Small intestine (tissue), 16 donors: Measurements from ENCODE around the gene QKI. TPM values are rescaled to one million over a fixed set of nuclear protein-coding genes. Genes with fewer than 3 reads are reported as not detected.

Experiments
- DNase-seq, 2 donors: peaks; one replicate each; pipeline versions ENCODE4 v3.0.0 to v3.0.0-alpha.2; 2013
- FAIRE-seq: peaks from 2 replicates; lab custom pipeline; 2012; peaks lifted over from hg19 to GRCh38; lab: Jason Lieb, UNC
- H3K27ac ChIP-seq, 3 donors: one replicate each; pipeline ENCODE4 v1.5.1; 2013; ENCODE audit warnings: low read length in 2 of 3, mild to moderate bottlenecking in 2 of 3, control low read depth in 1 of 3, inconsistent platforms in 1 of 3, low read depth in 1 of 3, moderate library complexity in 1 of 3
- H3K27me3 ChIP-seq, 3 donors: one replicate each; pipeline ENCODE4 v1.6.1; 2013; ENCODE audit warnings: low read length in 3 of 3, inconsistent platforms in 1 of 3; ENCODE audit not compliant: control insufficient read depth in 3 of 3, insufficient read depth in 3 of 3
- H3K36me3 ChIP-seq, 3 donors: one replicate each; pipeline ENCODE4 v1.6.1; 2013; ENCODE audit warnings: low read length in 3 of 3, inconsistent platforms in 1 of 3, low read depth in 1 of 3, mild to moderate bottlenecking in 1 of 3, moderate library complexity in 1 of 3; ENCODE audit not compliant: control insufficient read depth in 3 of 3, insufficient read depth in 2 of 3
- H3K4me1 ChIP-seq, 3 donors: one replicate each; pipeline ENCODE4 v1.6.1; 2013; ENCODE audit warnings: low read length in 2 of 3, inconsistent platforms in 1 of 3, low read depth in 1 of 3, mild to moderate bottlenecking in 1 of 3, moderate library complexity in 1 of 3; ENCODE audit not compliant: control insufficient read depth in 3 of 3, insufficient read depth in 2 of 3
- H3K4me3 ChIP-seq, 3 donors: one replicate each; pipeline ENCODE4 v1.5.1; 2013; ENCODE audit warnings: low read length in 3 of 3, control low read depth in 1 of 3, inconsistent platforms in 1 of 3, low read depth in 1 of 3, mild to moderate bottlenecking in 1 of 3, moderate library complexity in 1 of 3
- H3K9me3 ChIP-seq, 2 donors: one replicate each; pipeline ENCODE4 v1.6.1; 2013; ENCODE audit warnings: low read depth in 1 of 2, low read length in 1 of 2; ENCODE audit not compliant: control insufficient read depth in 2 of 2, insufficient read depth in 1 of 2
- WGBS, 3 donors: extraction: QIAGEN DNeasy Blood & Tissue Kit; methylation state at CpG; one replicate each; pipeline ENCODE4 v1.1.7; 2013; 5-methylcytosine and 5-hydroxymethylcytosine counted together
- long read RNA-seq, 10 donors: transcript quantifications; one replicate each; lab custom pipeline, GENCODE V29; 2026
- polyA plus RNA-seq, 4 donors: library from polyadenylated mRNA; stranded (reverse) in 3 of 4; unstranded in 1 of 4; fragments of 200-250 nt in 3 of 4; fragments of 120-200 nt in 1 of 4; gene quantifications; one replicate each; pipeline versions ENCODE4 v1.2.1 to v1.2.3, GENCODE V29; 2013
- donor health status: healthy with polysubstance abuse.
- donor health status: control.
- donor health status: control.
- donor health status: Bipolar disorder and iron deficiency.
- donor health status: healthy.

The QKI gene
- 10 to 100 TPM in 3 of 4 donors, 1 to 10 TPM in 1; 2.5 to 18.9 (median 13.7) TPM for polyA plus RNA-seq
- long read RNA-seq, donor 1, full-length matches to known transcripts, result 12 of 12 reads
- long read RNA-seq, donor 1, partial matches to known transcripts, result 0 of 12 reads
- long read RNA-seq, donor 1, other reads (novel, unspliced or antisense), result 0 of 12 reads
- long read RNA-seq, donor 2, full-length matches to known transcripts, result 1 of 1 reads
- long read RNA-seq, donor 2, partial matches to known transcripts, result 0 of 1 reads
- long read RNA-seq, donor 2, other reads (novel, unspliced or antisense), result 0 of 1 reads
- long read RNA-seq, donor 3, full-length matches to known transcripts, result 9 of 14 reads
- long read RNA-seq, donor 3, partial matches to known transcripts, result 5 of 14 reads
- long read RNA-seq, donor 3, other reads (novel, unspliced or antisense), result 0 of 14 reads
- long read RNA-seq, donor 4, result 0 reads
- long read RNA-seq, donor 5, full-length matches to known transcripts, result 1 of 1 reads
- long read RNA-seq, donor 5, partial matches to known transcripts, result 0 of 1 reads
- long read RNA-seq, donor 5, other reads (novel, unspliced or antisense), result 0 of 1 reads
- long read RNA-seq, donor 6, full-length matches to known transcripts, result 2 of 2 reads
- long read RNA-seq, donor 6, partial matches to known transcripts, result 0 of 2 reads
- long read RNA-seq, donor 6, other reads (novel, unspliced or antisense), result 0 of 2 reads
- long read RNA-seq, donor 7, full-length matches to known transcripts, result 85 of 141 reads
- long read RNA-seq, donor 7, partial matches to known transcripts, result 43 of 141 reads
- long read RNA-seq, donor 7, other reads (novel, unspliced or antisense), result 13 of 141 reads
- long read RNA-seq, donor 8, full-length matches to known transcripts, result 4 of 4 reads
- long read RNA-seq, donor 8, partial matches to known transcripts, result 0 of 4 reads
- long read RNA-seq, donor 8, other reads (novel, unspliced or antisense), result 0 of 4 reads
- long read RNA-seq, donor 9, full-length matches to known transcripts, result 5 of 5 reads
- long read RNA-seq, donor 9, partial matches to known transcripts, result 0 of 5 reads
- long read RNA-seq, donor 9, other reads (novel, unspliced or antisense), result 0 of 5 reads
- long read RNA-seq, donor 10, full-length matches to known transcripts, result 6 of 6 reads
- long read RNA-seq, donor 10, partial matches to known transcripts, result 0 of 6 reads
- long read RNA-seq, donor 10, other reads (novel, unspliced or antisense), result 0 of 6 reads

- FAIRE-seq (no peak), DNase-seq (peak; percentile 39 to 64)
- WGBS, 3 donors, result 0 to 1% (median 0%) methylated on average over 3 to 127 of the region's 127 CpGs
- peaks cover 0 to 3% of the 10 kb centered on the region in 2 donors for H3K9me3 ChIP-seq
- no peaks in the 10 kb centered on the region for H3K4me1 ChIP-seq
- no peaks in the 10 kb centered on the region for H3K36me3 ChIP-seq
- H3K4me3 ChIP-seq, result peak within 1 kb of the TSS; percentile 64 to 93 (median 83)
- H3K27ac ChIP-seq, result peak within 1 kb of the TSS; percentile 76 to 99 (median 82)
- peaks cover 0 to 48% (median 0%) of the 10 kb centered on the region in 3 donors for H3K27me3 ChIP-seq
Observed at GRCh38 chr6:163414117-163414945, at the start of gene QKI. Gene QKI, plus strand, starts transcription at chr6:163414718. Its CDS starts 476 bp downstream, at chr6:163415194.

GRCh38 chr6:163366288-163366687 is 48.2 kb upstream of the QKI start:
- no peak overlapping the region for H3K4me3 ChIP-seq
- WGBS, 3 donors, result 90 to 94% (median 91%) methylated on average over 5 of the region's 5 CpGs
- H3K27ac ChIP-seq, result no peak overlapping the region
- DNase-seq, result no peak
- peaks cover 0 to 8% (median 0%) of the 10 kb centered on the region in 3 donors for H3K27me3 ChIP-seq
- H3K4me1 ChIP-seq, result no peaks in the 10 kb centered on the region
- H3K36me3 ChIP-seq, result no peaks in the 10 kb centered on the region
- no peak for FAIRE-seq
- H3K9me3 ChIP-seq, result no peaks in the 10 kb centered on the region

GRCh38 chr6:163367497-163368183 is 46.9 kb upstream of the QKI start:
- 78 to 83% (median 81%) methylated on average over 6 of the region's 6 CpGs for WGBS, 3 donors
- no peak for FAIRE-seq
- Histone ChIP-seq H3K27ac (no peak overlapping the region), H3K36me3 (no peaks in the 10 kb centered on the region), H3K27me3 (peaks cover 0 to 8% (median 0%) of the 10 kb centered on the region in 3 donors), H3K9me3 (no peaks in the 10 kb centered on the region), H3K4me3 (no peak overlapping the region), H3K4me1 (no peaks in the 10 kb centered on the region)
- no peak for DNase-seq

GRCh38 chr6:163369141-163369540 is 45.4 kb upstream of the QKI start:
- 64 to 95% (median 81%) methylated on average over 1 of the region's 1 CpG for WGBS, 3 donors
- H3K9me3 ChIP-seq, result no peaks in the 10 kb centered on the region
- H3K27me3 ChIP-seq, result peaks cover 0 to 8% (median 0%) of the 10 kb centered on the region in 3 donors
- DNase-seq (no peak), FAIRE-seq (no peak)
- no peak overlapping the region for H3K27ac ChIP-seq
- H3K36me3 ChIP-seq, result no peaks in the 10 kb centered on the region
- H3K4me1 ChIP-seq, result no peaks in the 10 kb centered on the region
- H3K4me3 ChIP-seq, result no peak overlapping the region

GRCh38 chr6:163369628-163370365 is 44.7 kb upstream of the QKI start:
- H3K9me3 ChIP-seq, result no peaks in the 10 kb centered on the region
- H3K4me3 ChIP-seq, result no peak overlapping the region
- DNase-seq (no peak), FAIRE-seq (no peak)
- H3K27me3 ChIP-seq, result peaks cover 0 to 6% (median 0%) of the 10 kb centered on the region in 3 donors
- 76 to 84% (median 79%) methylated on average over 15 of the region's 15 CpGs for WGBS, 3 donors
- H3K36me3 ChIP-seq, result no peaks in the 10 kb centered on the region
- H3K27ac ChIP-seq, result no peak overlapping the region
- no peaks in the 10 kb centered on the region for H3K4me1 ChIP-seq

- no peak for FAIRE-seq
- no peak for DNase-seq
- H3K36me3 ChIP-seq, result no peaks in the 10 kb centered on the region
- 39 to 53% (median 40%) methylated on average over 5 of the region's 5 CpGs for WGBS, 3 donors
- H3K4me1 ChIP-seq, result no peaks in the 10 kb centered on the region
- peaks cover 0 to 4% (median 0%) of the 10 kb centered on the region in 3 donors for H3K27me3 ChIP-seq
- H3K4me3 ChIP-seq, result no peak overlapping the region
- H3K27ac ChIP-seq, result no peak overlapping the region
- H3K9me3 ChIP-seq, result no peaks in the 10 kb centered on the region
Observed at GRCh38 chr6:163370464-163371117, 43.9 kb upstream of the QKI start.
